ENCODE data around the gene OR5H15.
"Not testable (repeated sequence)": the region's sequence is repeated elsewhere in the genome, so short reads cannot be mapped to it uniquely, and the experiment has no call there.

OR5H15 gene

DNA sequence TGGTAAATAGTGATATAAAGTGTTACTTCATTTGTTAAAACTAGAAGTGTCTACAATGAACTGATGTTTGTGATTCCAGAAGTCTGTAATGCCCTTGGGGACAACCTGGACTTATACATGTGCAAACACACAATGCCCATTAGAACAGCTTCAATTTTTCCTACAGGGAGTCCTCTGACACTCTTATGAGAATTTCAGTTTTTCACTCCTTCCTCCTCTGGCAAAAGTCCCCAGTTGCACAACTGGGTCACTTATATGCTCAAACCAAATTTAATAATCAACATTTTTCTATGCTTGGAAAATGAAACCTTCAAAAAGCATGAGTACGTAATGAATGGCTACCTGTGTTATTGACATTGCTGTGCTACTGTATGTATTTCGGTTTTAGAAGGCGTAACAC lies at the start of gene OR5H15:
TSS of gene OR5H15 (plus strand) at position 301 of the 400 bp plus-strand sequence. CDS start 2,004 bp downstream, outside the sequence.
- no peak for DNase-seq

GRCh38 chr3:98130421-98130820 lies 36.1 kb upstream of the OR5H15 start, which contains the start of gene OR5H1:
TSS of gene OR5H1 (plus strand) at chr3:98130721. CDS start at chr3:98132698, 1,977 bp downstream.
- DNase-seq, result no peak

DNA sequence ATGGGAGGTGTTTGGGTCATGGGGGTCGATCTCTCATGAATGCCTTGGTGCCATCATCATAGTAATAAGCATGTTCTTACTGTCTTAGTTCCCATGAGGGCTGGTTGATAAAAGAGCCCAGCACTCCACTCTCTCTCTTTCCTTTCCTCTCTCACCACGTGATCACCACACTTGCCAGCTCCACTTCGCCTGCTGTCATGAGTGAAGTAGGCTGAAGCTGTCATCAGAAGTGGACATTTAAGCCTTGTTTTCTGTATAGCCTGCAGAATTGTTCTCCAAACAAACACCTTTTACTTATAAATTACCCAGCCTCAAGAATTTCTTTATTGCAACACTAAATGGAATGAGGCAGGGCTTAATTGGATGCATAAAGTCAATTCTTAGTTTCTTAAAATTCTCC lies 29.9 kb upstream of the OR5H15 start:
- no peak for DNase-seq

GRCh38 chr3:98137826-98138557 lies 28.5 kb upstream of the OR5H15 start:
- not testable (repeated sequence) for DNase-seq

- DNase-seq, result no peak
Measured at GRCh38 chr3:98140531-98140930, 26.0 kb upstream of the OR5H15 start.

- no peak for DNase-seq
Measured at GRCh38 chr3:98147179-98147578, 19.3 kb upstream of the OR5H15 start, which contains the start of gene OR5H14. TSS of gene OR5H14 (plus strand) at chr3:98147479. CDS start at chr3:98149386, 1,907 bp downstream.

- no peak for DNase-seq
Measured at GRCh38 chr3:98148751-98149150, 17.7 kb upstream of the OR5H15 start.

DNA sequence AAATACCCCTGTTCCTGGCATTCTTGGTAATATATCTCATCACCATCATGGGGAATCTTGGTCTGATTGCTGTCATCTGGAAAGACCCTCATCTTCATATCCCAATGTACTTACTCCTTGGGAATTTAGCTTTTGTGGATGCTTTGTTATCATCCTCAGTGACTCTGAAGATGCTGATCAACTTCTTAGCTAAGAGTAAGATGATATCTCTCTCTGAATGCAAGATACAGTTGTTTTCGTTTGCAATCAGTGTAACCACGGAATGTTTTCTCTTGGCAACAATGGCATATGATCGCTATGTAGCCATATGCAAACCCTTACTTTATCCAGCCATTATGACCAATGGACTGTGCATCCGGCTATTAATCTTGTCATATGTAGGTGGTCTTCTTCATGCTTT lies 17.0 kb upstream of the OR5H15 start:
- not testable (repeated sequence) for DNase-seq

DNA sequence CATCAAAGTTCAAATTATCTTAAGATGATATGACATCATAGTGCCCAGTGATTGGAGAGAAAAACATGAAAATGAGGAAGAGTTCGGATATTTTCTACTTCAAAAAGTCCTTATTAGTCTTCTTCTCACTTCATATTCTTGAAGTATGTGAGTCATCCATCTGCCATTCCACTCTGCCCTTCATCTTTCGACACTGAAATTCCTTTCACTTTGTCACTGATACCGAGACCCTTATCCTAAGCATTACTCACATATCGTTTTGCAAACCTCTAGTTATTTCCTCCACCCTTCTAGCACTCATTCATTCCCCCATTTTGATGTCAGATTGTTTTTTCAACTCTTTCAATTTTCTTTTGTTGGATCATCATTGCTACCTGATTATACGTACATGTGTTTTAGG lies 15.3 kb upstream of the OR5H15 start:
- DNase-seq, result no peak

DNA sequence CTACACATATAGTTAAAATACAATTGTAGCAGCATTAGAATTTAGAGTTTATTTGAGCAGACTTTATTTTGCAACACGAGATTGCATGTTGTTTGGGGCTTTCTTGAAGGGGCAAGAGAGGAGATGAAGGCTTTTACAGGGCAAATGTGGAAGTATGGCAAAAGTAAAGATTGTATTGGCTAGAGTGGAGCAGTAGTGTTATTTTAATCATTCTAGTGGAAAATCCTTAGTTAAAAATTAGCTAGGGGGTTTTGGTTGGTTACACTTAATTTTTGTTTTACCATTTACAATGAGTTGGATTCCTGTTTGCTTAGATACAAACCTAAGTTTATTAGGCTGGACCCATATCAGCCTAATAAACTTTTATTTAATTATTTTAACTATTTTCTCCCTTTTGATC lies 4.6 kb downstream of the OR5H15 start:
- DNase-seq, result no peak

- DNase-seq, result no peak
Measured at GRCh38 chr3:98172621-98173020, 6.1 kb downstream of the OR5H15 start.

DNA sequence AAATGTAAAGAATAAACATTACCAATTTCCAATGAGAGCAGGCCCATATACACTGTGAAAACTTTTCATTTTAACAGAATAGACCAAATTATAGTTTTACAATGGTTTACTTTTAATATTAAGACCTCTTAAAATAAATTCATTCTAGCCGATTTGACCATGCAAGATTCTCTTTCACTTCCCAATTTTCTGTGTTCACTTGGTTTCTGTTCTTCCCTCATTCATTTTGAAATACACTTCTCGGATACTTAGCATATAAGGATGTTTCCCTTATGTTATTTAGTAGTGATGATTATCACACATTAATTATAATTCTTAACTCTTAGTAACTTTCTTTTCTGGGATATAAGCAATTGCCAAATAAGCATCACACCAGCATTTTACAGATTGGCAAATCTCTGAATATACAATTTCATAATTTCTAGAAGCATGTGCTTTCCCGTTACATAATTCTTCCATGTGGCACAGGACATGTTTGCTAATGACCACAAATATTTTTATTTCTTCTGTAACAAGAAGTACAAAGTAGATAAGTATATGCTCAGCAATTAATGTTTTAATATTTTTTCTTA lies 13.9 kb downstream of the OR5H15 start:
- no peak for DNase-seq

DNA sequence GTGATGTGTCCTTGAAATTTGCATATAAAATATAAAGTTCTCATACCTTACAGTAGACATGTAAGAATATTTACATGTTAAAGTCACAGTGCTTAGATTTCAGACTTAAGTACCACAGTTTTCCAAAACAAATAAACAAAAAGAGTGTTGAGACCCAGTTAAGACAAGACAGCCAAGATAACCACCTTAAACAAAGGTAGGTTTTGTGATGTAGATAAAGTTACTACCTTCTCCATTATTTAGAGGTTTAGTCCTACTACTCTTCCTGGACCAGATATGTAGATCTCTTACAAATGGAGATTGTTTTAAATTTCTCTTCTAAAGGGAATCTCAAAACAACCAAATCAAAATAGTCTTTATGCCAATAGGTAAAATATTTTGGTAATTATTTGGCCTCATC lies 15.7 kb downstream of the OR5H15 start:
- no peak for DNase-seq

DNA sequence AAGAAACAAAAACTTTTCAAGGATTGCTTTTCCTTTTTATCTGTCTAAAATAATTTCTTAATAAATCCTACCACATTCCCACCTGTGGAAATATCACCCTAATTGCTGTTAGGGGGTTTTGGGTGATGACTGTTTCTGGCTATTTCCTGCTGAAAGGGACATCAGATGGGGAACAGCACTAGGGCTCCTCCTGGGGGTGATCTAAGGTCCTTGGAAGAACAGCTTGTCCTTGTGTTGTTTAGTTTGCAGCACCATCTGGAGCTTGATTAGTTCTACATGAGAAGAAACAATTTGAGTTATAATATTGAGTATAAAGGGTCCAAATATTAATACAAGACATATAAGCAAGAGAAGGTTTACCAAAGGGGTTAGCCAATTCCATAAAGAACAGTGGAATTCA lies 18.7 kb downstream of the OR5H15 start:
- no peak for DNase-seq

DNA sequence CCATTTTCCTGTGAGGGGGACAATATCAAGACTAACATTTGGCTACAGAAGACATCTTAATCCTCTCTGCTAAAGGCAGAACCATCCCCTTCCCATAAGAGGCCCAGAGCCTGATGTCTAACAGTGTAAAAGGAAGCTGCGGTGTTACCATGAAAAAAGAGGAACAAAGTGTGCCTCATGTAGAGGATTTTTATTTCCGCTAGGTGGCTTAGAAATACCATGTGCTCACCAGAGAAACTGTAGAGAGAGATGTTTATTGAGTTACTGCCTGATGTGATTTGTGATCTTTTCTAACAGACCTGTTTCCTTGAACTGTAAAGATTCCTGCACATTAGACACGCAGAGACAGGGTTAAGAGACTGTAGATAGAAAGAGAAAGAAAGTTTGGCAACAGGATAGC lies 22.0 kb downstream of the OR5H15 start:
- peak in 1 of 2 donors; percentile 24 for DNase-seq

- DNase-seq, result not testable (repeated sequence)
Measured at GRCh38 chr3:98190911-98191310, 24.4 kb downstream of the OR5H15 start.

DNA sequence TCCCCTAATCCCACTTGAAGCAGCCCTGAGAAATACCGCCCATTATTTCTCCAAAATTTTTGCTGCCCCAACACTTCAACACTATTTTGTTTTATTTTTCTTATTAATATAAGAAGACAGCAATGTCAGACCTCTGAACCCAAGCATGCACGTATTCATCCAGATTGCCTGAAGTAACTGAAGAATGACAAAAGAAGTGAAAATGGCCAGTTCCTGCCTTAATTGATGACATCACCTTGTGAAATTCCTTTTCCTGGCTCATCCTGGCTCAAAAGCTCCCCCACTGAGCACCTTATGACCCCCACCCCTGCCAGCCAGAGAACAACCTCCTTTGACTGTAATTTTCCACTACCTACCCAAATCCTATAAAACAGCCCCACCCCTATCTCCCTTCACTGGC lies 29.8 kb downstream of the OR5H15 start:
- not testable (repeated sequence) for DNase-seq

GRCh38 chr3:98199020-98199419 lies 32.5 kb downstream of the OR5H15 start:
- DNase-seq, result no peak

DNA sequence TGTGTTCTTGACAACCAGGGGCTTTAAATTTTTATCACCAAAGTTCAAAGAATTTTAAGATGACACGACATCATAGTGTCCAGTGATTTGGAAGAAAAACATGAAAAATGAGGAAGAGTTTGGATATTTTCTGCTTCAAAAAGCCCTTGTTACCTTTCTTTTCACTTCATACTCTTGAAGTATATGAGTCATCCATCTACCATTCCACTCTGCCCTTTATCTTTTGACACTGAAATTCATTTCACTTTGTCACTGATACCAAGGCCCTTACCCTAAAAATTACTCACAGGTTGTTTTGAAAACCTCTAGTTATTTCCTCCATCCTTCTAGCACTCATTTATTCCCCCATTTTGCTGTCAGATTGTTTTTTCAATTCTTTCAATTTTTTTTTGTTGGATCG lies 42.7 kb downstream of the OR5H15 start:
- DNase-seq, result no peak

- DNase-seq, result no peak
Measured at GRCh38 chr3:98213276-98213675, 46.8 kb downstream of the OR5H15 start.

GRCh38 chr3:98215051-98215450 lies 48.6 kb downstream of the OR5H15 start:
- no peak for DNase-seq
